HG03175 (cell line): ENCODE measurements around the gene GABARAPL1.
"Not testable (repeated sequence)": the region's sequence is repeated elsewhere in the genome, so short reads cannot be mapped to it uniquely, and the experiment has no call there.

ENCODE experiments used
- ATAC-seq: cut with Tn5 transposase; IDR thresholded peaks from one replicate; pipeline ENCODE4 v1.9.1; 2021; ENCODE audit warnings: mild to moderate bottlenecking, moderate library complexity; ENCODE audit not compliant: unreplicated experiment

The GABARAPL1 gene

GRCh38 chr12:10212739-10213131 is at the start of gene GABARAPL1:
Gene GABARAPL1, plus strand, starts transcription at chr12:10212877. Its CDS starts 253 bp downstream, at chr12:10213130.
- peak; percentile 72 for ATAC-seq

GRCh38 chr12:10163084-10163483 is 49.6 kb upstream of the GABARAPL1 start:
- ATAC-seq: no peak

GRCh38 chr12:10165421-10165820 is 47.3 kb upstream of the GABARAPL1 start:
- no peak for ATAC-seq

DNA sequence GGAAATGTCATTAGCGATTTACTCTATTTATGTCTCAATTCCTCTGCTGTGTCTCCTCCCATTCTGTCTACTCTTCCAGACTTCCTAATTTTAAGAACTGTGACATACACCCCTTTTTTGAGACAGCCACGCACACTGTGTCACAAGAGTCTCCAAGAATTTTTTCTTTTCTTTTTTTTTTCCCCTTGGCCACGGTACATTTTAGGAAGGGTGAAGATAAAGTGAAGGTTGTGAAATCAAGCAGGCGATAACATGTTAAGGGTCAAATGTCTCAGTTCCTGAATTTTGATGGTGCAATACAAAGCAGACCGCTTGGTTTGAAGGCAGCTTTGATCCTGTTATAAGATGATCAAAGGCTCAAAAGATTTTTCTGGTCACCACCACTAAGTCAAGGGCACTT is 45.1 kb upstream of the GABARAPL1 start:
- no peak for ATAC-seq

DNA sequence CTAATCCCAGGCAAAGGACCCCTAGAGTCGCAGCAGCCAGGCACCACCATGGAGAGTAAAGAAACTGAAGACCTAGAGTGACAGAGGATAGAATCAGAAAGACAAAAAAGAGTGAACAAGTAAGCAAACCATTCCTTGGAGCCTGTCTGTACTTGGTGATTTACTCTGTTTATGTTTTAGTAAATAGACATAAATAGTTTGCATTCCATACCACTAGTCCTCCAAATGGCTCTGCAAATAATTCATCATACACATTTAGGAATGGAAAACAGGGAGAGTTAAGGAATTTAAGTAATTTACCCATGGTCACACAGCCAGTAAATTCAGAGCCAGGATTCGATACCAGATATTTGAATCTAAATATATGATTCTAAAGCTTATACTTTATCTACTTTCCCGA is 43.6 kb upstream of the GABARAPL1 start:
- no peak for ATAC-seq

DNA sequence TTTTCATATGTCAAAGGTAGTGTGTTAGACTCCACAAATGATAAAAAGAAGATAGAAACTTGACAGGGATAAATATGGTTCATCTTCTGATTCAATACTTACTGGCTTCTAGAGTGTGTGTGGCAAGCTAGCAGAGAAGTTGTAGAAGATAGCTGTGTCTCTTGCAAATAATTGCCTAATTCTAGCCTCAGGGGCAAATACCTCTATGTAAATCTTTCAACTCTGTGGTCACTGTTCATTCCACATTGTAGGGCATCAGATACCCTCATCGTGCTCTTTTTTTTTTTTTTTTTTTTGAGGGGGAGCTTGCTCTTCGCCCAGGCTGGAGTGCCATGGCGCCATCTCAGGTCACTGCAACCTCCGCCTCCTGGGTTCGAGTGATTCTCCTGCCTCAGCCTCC is 42.5 kb upstream of the GABARAPL1 start:
- no peak for ATAC-seq

- no peak for ATAC-seq
Observed at GRCh38 chr12:10171973-10172728, 40.5 kb upstream of the GABARAPL1 start, which contains the start of gene OLR1. Gene OLR1, minus strand, starts transcription at chr12:10172132. Its CDS starts 55 bp downstream, at chr12:10172077.

DNA sequence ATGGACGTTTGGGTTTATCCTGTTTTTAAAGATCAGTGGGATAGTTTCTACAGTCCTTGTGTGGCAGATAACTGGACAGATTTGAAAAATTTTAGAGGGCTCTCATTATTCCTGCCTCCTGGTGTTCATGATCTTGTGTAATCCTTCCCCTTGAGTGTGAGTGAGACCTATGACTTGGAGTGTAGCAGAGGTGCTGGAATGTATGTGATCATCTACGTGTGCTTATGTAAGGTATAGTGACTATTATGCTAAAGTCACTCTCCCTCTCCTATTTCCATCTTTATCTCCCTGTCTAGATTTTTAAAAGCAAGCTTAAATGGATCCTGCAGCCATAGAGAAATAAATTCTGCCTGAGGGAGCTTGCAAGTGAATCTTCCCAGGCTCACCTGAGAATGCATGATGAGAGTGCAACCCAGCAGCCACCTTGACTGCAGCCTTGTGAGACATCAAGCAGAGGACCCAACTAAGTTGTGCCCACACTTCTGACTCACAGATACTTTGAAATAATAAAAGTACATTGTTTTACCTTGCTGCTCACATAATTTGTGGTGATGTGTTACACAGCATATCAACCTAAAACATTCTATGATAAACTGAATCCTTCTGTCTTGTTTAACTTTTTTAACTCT is 37.6 kb upstream of the GABARAPL1 start:
- ATAC-seq: no peak

DNA sequence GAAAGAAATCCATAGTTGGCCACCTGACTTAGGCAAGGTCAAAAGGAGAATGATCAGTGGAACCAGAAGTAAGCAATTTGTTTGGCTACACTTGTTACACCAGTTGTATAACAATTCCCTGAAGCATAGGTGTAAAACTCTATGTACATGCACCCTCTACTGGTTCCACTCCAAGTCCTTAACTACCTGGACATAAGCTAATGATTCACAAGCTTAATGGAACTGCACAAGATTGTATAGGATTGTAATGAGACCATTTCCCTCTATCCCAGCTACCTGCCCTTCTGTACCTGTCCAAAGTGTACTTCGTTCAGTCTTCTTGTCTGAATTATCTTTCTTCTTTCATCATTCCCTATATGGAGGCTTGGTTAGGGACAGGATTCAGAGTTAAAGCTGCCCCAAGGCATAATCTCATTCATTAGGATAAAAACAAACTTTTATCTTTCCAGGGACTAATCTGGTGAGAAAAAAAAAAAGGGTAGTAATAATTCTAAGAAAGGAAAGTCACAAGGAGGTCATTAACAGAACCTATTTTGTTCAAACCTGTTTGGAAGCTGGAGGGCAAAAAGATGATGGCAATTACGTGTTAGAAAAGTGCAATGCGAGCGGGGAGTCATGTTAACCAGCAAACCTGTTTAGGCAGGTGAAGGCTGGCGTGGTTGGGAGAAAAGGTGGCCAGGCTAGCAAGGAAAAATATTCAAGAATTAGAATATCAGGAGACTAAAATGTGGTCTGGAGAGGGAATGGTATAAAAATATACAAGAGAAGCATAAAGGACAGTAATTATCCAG is 36.6 kb upstream of the GABARAPL1 start:
- ATAC-seq: no peak

GRCh38 chr12:10178821-10179220 is 33.9 kb upstream of the GABARAPL1 start, which contains the start of gene TMEM52B:
Gene TMEM52B, plus strand, starts transcription at chr12:10179032. Its CDS starts 543 bp downstream, at chr12:10179575.
- no peak for ATAC-seq

GRCh38 chr12:10179776-10180181 is 32.9 kb upstream of the GABARAPL1 start:
- no peak for ATAC-seq

DNA sequence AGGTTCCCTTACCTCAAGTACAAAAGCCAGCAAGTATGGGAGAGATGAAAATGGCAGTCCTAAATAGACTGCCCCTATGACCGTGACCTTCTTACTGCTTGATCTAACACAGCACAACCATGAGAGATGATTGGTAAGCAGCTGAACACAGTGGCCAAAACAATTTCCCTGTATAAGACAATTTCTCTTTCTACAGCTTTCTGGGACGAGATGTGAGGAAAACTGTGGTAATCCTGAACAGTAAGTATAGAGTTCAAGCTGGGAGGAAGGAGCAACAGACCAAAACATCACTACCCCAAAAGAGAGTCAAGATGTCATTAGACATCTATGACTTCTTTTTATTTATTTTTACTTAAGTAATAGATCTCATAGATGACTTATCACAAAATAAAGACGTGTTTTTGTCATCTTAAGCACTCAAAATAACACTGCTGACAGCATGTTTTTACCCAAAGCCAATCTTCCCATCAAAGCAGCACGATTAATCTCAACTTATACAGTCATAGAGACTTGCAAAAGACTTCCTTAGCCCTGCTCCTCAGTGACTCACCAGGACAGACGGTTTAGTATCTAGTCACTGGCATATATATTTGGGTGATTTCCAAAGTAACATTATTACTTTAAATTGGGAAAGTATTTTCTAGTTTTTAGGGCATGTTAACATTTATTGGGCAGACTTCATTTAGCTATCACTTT is 30.2 kb upstream of the GABARAPL1 start:
- no peak for ATAC-seq

DNA sequence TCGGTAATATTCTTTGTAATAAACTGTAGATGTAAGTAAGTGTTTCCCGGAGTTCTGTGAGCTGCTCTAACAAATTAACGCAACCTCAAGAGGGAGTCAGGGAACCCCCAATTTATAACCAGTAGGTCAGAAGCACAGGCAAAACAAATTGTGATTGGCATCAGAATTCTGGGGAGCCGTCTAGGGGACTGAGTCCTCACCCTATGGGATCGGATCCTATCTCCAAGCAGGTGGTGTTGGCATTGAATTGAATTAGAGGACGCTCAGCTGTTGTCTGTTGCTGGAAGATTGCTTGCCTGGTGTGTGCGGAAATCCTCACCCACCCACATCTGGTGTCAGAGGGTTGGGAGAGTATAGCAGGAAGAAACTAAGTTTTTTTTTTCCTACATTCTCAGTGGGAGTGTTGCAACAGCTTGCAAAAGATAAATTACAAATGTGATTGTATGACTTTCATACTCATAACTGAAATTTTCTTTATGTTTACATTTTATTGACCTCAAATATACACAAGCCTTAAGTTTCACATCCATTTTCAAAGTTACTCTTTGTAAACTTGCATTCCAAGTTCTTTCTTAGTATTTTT is 28.3 kb upstream of the GABARAPL1 start:
- ATAC-seq: no peak

GRCh38 chr12:10186299-10186698 is 26.4 kb upstream of the GABARAPL1 start:
- ATAC-seq: no peak

DNA sequence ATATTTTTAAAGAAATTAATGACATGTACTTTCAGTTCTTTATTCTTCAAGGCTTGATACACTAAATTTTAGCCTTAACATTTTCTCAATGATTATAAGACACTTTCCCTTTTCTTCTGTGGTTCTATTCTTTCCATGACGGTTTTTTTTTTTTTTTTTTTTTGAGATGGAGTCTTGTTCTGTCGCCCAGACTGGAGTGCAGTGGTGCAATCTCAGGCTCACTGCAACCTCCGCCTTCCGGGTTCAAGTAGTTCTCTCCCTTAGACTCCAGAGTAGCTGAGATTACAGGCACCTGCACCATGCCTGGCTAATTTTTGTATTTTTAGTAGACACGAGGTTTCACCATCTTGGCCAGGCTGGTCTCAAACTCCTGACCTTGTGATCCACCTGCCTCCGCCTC is 25.7 kb upstream of the GABARAPL1 start:
- not testable (repeated sequence) for ATAC-seq

GRCh38 chr12:10189653-10190052 is 23.0 kb upstream of the GABARAPL1 start:
- ATAC-seq: no peak

DNA sequence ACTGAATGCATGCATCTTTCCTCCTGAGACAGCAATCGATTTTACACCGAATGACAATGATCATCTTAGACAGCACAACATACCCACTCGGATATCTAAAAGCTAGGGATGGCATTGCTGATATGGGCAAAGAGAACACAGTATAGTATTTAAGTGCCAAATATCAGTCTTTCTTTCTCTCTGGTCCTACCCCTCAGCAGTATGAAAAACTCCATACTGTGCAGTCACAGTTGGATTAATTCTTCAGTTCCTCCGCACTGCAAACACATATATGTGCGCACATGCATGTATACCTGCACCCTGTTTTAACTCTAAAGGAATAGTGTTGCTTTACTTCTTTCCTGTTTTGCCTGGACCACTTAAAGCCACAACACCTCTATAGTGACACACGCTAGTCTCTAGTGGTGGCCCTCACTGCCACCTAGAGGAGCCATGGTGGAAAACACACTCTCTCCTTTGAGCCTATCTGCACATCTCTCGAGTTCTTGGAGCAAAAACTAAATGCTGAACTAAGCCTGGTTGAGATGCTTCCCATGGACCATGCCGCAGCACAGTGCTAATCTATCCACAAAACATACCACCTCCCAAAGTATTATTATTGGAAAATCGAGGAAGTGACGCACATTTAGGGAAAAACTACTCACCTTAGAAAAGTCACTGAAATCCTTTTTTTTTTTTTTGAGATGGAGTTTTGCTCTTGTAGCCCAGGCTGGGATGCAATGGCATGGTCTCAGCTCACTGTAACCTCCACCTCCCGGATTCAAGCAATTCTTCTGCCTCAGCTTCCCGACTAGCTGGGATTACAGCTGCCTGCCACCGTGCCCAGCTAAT is 21.9 kb upstream of the GABARAPL1 start:
- ATAC-seq: peak; percentile 93

GRCh38 chr12:10191865-10192264 is 20.8 kb upstream of the GABARAPL1 start:
- no peak for ATAC-seq

- no peak for ATAC-seq
Observed at GRCh38 chr12:10194160-10194670, 18.5 kb upstream of the GABARAPL1 start.
